Activated naive CD8-positive, alpha-beta T cell treated with anti-CD3 and anti-CD28 coated beads, Interleukin-2, amount 50 U/mL, for 16 hours (primary cell): ENCODE measurements around the gene CAMK2A.
"Not testable (repeated sequence)": the region's sequence is repeated elsewhere in the genome, so short reads cannot be mapped to it uniquely, and the experiment has no call there.

Experiments
- DNase-seq: peaks from one replicate; pipeline ENCODE4 v3.0.0-alpha.2; 2020; ENCODE audit warnings: low read depth, low spot score

Gene CAMK2A

GRCh38 chr5:150255659-150256409, 33.7 kb downstream of the CAMK2A start:
- no peak for DNase-seq

DNA sequence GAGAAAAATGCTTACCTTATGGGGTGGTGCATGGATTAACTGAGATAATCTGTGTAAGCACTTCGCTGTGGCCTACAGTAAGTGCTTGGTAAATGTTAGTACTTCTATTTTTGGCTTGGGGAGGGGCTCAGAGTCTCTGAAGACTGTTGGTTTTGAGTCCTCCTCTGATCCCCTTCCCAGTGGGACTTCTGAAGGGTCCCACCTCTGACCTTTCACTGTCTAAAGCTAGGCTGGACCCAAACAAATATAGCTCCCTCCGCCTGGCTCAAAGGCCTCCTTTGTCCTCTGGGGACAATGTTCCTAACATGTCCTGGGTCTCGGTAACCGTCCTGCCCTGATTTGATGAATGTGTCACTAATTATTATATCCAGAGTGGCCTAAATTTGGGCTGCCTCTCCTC, 34.8 kb downstream of the CAMK2A start:
- DNase-seq: no peak

DNA sequence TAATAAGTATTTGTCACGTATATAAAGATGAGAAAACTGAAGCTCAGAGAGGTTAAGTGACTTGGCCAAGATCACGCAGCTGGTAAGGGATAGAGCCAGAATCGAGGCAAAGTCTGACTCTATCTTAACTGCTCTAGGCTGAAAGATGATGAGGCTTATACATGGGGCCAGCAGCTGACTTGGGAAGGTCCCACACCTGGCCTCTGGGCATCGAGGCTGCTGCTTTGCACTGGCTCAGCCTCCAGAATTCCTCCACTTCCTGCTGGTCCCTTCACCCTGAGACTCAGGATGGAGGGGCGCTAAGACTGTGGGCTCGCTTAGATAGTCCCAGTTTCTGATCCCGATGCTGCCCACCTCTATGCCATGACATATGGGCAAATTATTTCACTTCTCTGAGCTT, 35.2 kb downstream of the CAMK2A start:
- DNase-seq: no peak

GRCh38 chr5:150253416-150254208, 36.0 kb downstream of the CAMK2A start:
- DNase-seq: no peak

DNA sequence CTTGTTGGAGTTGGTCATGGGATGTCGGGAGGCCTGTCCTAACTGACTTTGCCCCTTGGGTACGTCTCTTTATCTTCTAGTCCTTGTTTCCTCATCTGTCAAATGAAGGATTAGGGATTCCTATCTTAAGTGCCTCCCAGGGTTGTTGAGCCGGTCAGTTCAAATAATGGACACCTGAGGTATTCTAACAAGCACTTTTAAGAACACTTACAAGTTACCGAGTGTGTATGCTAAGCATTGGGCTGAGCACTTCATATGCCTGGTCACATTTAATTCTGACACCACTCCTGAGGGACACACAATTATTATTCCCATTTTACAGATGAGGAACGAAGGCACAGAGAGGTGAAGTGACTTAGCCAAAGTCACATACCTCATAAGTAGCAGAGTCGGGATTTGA, 37.1 kb downstream of the CAMK2A start:
- no peak for DNase-seq

GRCh38 chr5:150251504-150251903, 38.1 kb downstream of the CAMK2A start:
- no peak for DNase-seq

DNA sequence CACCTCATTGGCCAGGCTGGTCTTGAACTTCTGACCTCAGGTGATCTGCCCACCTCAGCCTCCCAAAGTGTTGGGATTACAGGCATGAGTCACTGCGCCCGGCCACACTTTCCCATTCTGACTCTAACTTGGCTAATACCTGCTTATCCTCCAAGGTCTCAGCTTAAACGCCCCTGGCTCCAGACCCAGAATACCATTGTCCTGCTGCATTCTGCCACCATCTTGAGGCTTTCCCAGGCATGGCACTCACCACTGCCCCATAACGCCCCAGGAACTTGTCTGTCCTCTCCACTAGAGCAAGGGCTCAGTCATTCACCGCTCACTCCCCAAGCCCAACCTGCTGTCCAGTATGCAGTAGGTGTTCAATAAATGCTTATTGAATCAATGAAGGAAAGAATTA, 39.8 kb downstream of the CAMK2A start:
- no peak for DNase-seq

DNA sequence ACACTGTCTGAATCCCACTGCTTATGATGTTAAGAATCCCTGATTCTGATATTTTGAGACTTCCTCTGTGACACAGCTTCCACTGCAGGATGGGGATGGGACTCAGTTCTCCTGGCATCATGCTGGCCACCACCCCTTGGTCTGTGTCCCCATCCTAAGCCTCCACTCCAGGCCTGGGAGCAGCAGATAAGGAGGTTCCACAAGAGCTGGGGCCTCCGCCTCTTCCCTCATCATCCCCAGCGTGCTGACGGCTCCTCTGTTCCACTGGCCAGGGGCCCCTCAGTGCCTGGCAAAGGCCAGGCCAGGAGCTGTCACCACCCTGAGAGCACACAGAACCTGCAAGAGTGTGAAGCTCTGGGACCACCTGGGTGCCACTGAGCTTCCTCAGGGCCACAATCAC, 40.6 kb downstream of the CAMK2A start:
- no peak for DNase-seq

GRCh38 chr5:150248493-150248892, 41.1 kb downstream of the CAMK2A start:
- DNase-seq: not testable (repeated sequence)

GRCh38 chr5:150247726-150248125, 41.8 kb downstream of the CAMK2A start:
- no peak for DNase-seq

DNA sequence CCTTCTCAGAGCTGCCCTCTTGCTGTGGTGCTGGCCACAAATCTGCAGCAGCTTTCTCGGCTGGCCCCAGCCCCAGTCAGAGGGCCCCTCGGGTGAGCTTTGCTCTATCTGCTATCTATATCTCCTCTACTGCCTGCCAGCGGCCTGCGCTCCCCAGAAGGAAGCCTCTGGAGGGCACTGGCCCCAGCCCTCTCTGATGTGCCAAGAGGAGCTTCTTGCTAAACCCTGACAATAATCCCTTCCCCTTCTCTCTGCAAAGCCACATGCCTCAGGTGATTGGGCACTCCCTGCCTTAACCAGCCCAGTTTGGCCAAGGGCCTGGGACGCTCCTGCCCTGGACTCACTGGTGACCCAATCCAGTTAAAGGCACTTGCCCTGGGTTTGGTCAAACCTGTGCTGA, 42.7 kb downstream of the CAMK2A start:
- no peak for DNase-seq

- DNase-seq: no peak
Measured at GRCh38 chr5:150246429-150246828, 43.1 kb downstream of the CAMK2A start.

- no peak for DNase-seq
Measured at GRCh38 chr5:150245808-150246207, 43.8 kb downstream of the CAMK2A start.

DNA sequence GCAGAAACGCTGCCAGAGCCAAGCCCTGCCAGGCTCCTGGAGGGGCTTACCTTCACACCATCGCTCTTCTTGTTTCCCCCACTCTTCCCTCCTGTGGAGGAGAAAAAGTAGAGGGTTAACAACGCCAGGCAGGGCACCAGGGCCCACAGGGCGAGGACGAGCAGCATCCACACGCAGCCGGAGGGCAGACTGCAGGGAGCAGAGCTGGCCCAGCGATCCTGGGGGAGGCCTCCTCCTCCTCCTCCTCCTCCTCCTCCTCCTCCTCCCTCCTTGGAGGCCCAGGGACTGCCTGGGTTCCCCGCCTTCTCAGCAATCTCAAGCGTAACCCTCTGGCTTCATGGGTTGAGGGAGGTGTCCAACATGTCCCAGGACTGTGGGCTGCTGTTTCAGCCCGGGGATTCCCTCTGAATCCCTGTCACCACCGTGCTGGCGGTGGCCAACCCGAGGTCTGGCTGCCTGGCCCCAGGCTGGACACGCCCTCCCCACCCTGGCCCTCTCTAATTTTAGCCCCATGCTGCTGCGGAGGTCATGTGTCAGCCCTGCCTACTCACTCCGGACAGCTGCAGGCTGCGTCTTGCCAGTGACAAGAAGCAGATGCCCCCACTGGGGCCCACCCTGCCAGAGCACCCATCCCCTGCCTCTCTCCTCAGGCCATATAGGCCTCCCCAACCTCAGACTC, 44.3 kb downstream of the CAMK2A start:
- no peak for DNase-seq

DNA sequence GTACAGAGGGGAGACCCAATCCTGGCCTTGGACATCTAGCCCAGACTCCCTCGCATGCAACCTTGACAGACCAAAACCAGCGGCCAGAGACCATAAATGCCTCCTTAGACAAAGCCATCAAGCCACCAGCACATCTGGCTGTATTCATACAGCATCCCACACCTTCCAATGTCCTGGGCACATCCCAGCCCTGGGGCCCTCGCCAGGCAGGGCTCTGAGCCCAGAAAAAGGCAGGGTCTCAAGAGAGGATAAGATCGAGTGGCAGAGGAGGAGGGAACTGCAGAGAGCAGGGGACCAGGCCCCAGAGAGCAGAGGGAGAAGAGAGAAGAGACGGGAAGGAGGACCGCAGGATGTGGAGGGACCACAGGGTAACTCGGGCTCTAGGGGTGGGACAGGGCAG, 45.4 kb downstream of the CAMK2A start:
- no peak for DNase-seq

GRCh38 chr5:150243590-150243989, 46.0 kb downstream of the CAMK2A start:
- DNase-seq: no peak

DNA sequence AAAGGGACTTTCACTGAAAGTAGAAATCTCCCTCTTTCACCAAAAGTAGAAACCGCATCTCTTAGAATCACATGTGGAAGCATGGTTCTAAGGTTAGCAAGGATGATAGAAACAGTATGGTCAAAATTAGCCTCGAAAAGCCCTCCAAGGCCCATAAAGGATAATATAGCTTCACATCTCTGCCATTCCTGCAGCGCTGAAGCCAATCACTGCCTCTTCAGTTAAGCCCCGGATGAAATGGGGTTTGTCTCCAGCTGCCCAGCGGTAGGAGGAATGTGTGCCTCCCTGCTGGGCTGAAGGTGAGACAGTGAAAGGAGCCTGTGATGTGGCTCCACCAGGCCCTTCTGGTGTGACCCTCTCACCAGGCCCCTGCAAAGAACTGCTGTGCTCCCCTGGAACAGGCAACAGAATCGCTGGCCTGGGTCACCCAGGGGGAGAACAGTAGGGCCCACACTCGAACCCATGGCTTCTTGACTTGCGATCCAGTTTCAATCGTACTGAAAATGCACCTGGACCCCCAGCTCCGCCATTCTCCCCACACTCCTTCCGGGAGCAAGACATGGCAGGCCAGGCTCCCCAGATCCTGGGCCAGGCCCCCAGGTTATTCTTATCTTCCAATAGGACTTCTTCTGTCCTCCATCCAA, 47.2 kb downstream of the CAMK2A start:
- DNase-seq: no peak

- DNase-seq: no peak
Measured at GRCh38 chr5:150241298-150242160, 48.0 kb downstream of the CAMK2A start.

DNA sequence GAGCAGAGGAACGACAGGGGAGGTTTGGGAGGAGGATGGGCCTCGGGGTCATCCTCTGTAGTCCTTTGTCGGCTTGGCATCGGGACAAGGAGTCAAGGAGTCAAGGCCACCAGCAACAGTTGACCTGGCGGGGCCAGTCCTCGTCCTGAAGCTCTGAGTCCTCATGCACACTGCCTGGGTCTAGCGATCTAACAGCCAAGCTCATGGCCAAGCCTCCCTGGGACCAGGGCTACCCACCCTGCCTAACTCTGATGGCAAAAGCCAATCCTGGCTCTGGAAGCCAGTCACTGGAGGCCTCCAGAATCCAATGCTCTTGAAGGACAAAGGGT, 49.8 kb downstream of the CAMK2A start:
- no peak for DNase-seq

GRCh38 chr5:150239099-150239793, 50.3 kb downstream of the CAMK2A start:
- no peak for DNase-seq

DNA sequence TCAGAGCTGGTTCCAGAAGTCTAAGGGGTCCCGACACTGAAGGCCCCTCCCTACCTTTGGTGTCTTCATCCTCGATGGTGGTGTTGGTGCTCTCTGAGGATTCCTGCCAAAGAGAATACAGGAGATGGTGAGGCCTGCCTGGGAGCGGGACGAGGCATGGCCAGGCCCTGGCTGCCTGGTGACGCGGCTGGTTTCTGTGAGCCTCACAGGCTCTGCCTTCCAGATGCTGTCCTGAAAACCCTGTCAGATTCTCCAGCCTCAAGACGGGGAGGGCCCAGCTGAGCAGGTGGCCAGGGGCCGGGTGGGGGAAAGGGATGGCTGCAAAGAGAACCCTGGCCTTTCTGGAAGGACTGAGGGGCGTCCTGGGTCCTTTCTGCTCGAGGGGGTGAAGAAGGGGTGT, 50.9 kb downstream of the CAMK2A start:
- DNase-seq: no peak
